GM23338 (cell line): Measurements from ENCODE around the gene ZNF518A. TPM values are rescaled to one million over a fixed set of nuclear protein-coding genes. Genes with fewer than 3 reads are reported as not detected.

Experiments used
- ATAC-seq: fragments of 200-7000 bp; cut with Tn5 transposase; 3 replicates; pipeline ENCODE4 v1.9.1; 2020
- DNase-seq: peaks from one replicate; pipeline ENCODE4 v3.0.0-alpha.2; 2015; ENCODE audit warnings: low spot score
- H2AFZ ChIP-seq: fragments of 200-600 bp; sonication (generic); 2 replicates; pipeline ENCODE4 v1.8.0; 2016; ENCODE audit warnings: antibody characterized with exemption, mild to moderate bottlenecking, moderate library complexity
- H3F3A ChIP-seq: fragments of 200-600 bp; sonication (generic); replicated peaks from 2 replicates; pipeline ENCODE4 v1.8.0; 2017; ENCODE audit warnings: antibody characterized with exemption, mixed run types, low read depth
- H3K27ac ChIP-seq: fragments of 200-600 bp; sonication (generic); 2 replicates; pipeline ENCODE4 v1.6.1; 2016; ENCODE audit warnings: low read depth
- H3K27me3 ChIP-seq: fragments of 200-600 bp; sonication (generic); 2 replicates; pipeline ENCODE4 v1.8.0; 2016; ENCODE audit warnings: mild to moderate bottlenecking, mixed run types, moderate library complexity; ENCODE audit not compliant: insufficient read depth
- H3K36me3 ChIP-seq: fragments of 200-600 bp; sonication (generic); 2 replicates; pipeline ENCODE4 v1.8.0; 2016; ENCODE audit warnings: mild to moderate bottlenecking; ENCODE audit not compliant: insufficient read depth
- H3K4me1 ChIP-seq: fragments of 200-600 bp; sonication (generic); 2 replicates; pipeline ENCODE4 v1.8.0; 2016; ENCODE audit warnings: mild to moderate bottlenecking, moderate library complexity; ENCODE audit not compliant: insufficient read depth
- H3K4me2 ChIP-seq: fragments of 200-600 bp; sonication (generic); 2 replicates; pipeline ENCODE4 v1.7.1; 2017; ENCODE audit warnings: mixed run types
- H3K4me3 ChIP-seq: fragments of 200-600 bp; sonication (generic); 2 replicates; pipeline ENCODE4 v1.6.1; 2016; ENCODE audit warnings: mixed run types
- H3K79me2 ChIP-seq: fragments of 200-600 bp; sonication (generic); replicated peaks from 2 replicates; pipeline ENCODE4 v1.8.0; 2017; ENCODE audit warnings: mild to moderate bottlenecking; ENCODE audit not compliant: insufficient read depth
- H3K9me2 ChIP-seq: fragments of 200-600 bp; sonication (generic); 2 replicates; pipeline ENCODE4 v1.8.0; 2017; ENCODE audit not compliant: insufficient read depth
- H4K20me1 ChIP-seq: fragments of 200-600 bp; sonication (generic); replicated peaks from 2 replicates; pipeline ENCODE4 v1.8.0; 2017; ENCODE audit warnings: mild to moderate bottlenecking; ENCODE audit not compliant: insufficient read depth
- H3K27ac Mint-ChIP-seq: 2 replicates; pipeline ENCODE4 v1.8.0; 2020; ENCODE audit warnings: inconsistent platforms, mild to moderate bottlenecking, moderate library complexity, mixed read lengths
- H3K27me3 Mint-ChIP-seq: 3 replicates; pipeline ENCODE4 v1.8.0; 2022; ENCODE audit warnings: low read depth, mild to moderate bottlenecking, moderate library complexity, mixed read lengths, inconsistent platforms; ENCODE audit not compliant: insufficient read depth, poor library complexity
- H3K36me3 Mint-ChIP-seq: 3 replicates; pipeline ENCODE4 v1.8.0; 2021; ENCODE audit warnings: low read depth, mild to moderate bottlenecking, inconsistent platforms, moderate library complexity, mixed read lengths
- H3K4me1 Mint-ChIP-seq: 3 replicates; pipeline ENCODE4 v1.8.0; 2020; ENCODE audit warnings: mild to moderate bottlenecking, inconsistent platforms, mixed read lengths
- H3K4me3 Mint-ChIP-seq: 3 replicates; pipeline ENCODE4 v1.8.0; 2021; ENCODE audit warnings: moderate library complexity, mild to moderate bottlenecking, inconsistent platforms, mixed read lengths
- H3K9me3 Mint-ChIP-seq: 3 replicates; pipeline ENCODE4 v1.8.0; 2020; ENCODE audit warnings: moderate library complexity, mild to moderate bottlenecking, inconsistent platforms, mixed read lengths
- CREB1 ChIP-seq: fragments of 250-450 bp; sonication (Bioruptor Pico); IDR thresholded peaks from 2 replicates; pipeline ENCODE4 v1.5.0; 2020; ENCODE audit warnings: low read depth, mild to moderate bottlenecking, moderate library complexity
- ETS1 ChIP-seq: IDR thresholded peaks from 2 replicates; pipeline ENCODE4 v1.6.1; 2016; ENCODE audit warnings: antibody characterized with exemption
- EZH2 ChIP-seq: fragments of 200-600 bp; sonication (generic); IDR thresholded peaks from one replicate; pipeline ENCODE4 v1.8.0; 2017; ENCODE audit warnings: antibody characterized with exemption, mild to moderate bottlenecking, low read depth; ENCODE audit not compliant: unreplicated experiment
- EZH2phosphoT487 ChIP-seq: fragments of 200-600 bp; sonication (generic); IDR thresholded peaks from one replicate; pipeline ENCODE4 v1.8.1; 2018; ENCODE audit warnings: antibody characterized with exemption; ENCODE audit not compliant: unreplicated experiment
- JUNB ChIP-seq: IDR thresholded peaks from one replicate; pipeline ENCODE4 v1.6.1; 2016; ENCODE audit warnings: antibody characterized with exemption; ENCODE audit not compliant: unreplicated experiment
- NANOG ChIP-seq: IDR thresholded peaks from 2 replicates; pipeline ENCODE4 v1.6.1; 2016; ENCODE audit warnings: antibody characterized with exemption, borderline replicate concordance
- POLR2AphosphoS5 ChIP-seq: IDR thresholded peaks from 2 replicates; pipeline ENCODE4 v1.6.1; 2016; ENCODE audit warnings: antibody characterized with exemption, low read depth
- STAT1 ChIP-seq: IDR thresholded peaks from one replicate; pipeline ENCODE4 v1.6.1; 2016; ENCODE audit warnings: antibody characterized with exemption; ENCODE audit not compliant: unreplicated experiment
- ZNF114 ChIP-seq: fragments of 250-450 bp; sonication (Bioruptor Pico); IDR thresholded peaks from 2 replicates; pipeline ENCODE4 v1.5.0; 2020; ENCODE audit warnings: mild to moderate bottlenecking, moderate library complexity
- ZNF331 ChIP-seq: fragments of 250-450 bp; sonication (Bioruptor Pico); IDR thresholded peaks from 2 replicates; pipeline ENCODE4 v1.5.0; 2020; ENCODE audit warnings: low read depth, mild to moderate bottlenecking, moderate library complexity
- polyA plus RNA-seq: library from polyadenylated mRNA; unstranded; fragments of >200 nt; fragmentation: Nextera tagmentation; extraction: Ambion mirVana; gene quantifications from 2 replicates; pipeline ENCODE4 v1.2.1, GENCODE V29; 2016
- total RNA-seq: library from RNA; depleted of rRNA; stranded (reverse); fragments of >200 nt; shearing (Covaris generic); gene quantifications from 2 replicates; pipeline ENCODE4 v1.2.3, GENCODE V29; 2014
- TF ChIP-seq, protein P1 (sequence below), 2 experiments: fragments of 200-600 bp in 1 of 2; sonication (generic) in 1 of 2; conservative IDR thresholded peaks; 2 replicates each; pipeline versions ENCODE4 v1.5.1 to v1.6.1; 2016 to 2017; ENCODE audit warnings: antibody characterized with exemption in 2 of 2, low read depth in 2 of 2, mild to moderate bottlenecking in 2 of 2, moderate library complexity in 1 of 2
- TF ChIP-seq, protein P2 (sequence below): IDR thresholded peaks from one replicate; pipeline ENCODE4 v1.6.1; 2018; ENCODE audit warnings: antibody characterized with exemption; ENCODE audit not compliant: unreplicated experiment

Gene ZNF518A
- total and polyA plus RNA-seq, 2 experiments from 2014 or later = 44.6 to 52.1 TPM

DNA sequence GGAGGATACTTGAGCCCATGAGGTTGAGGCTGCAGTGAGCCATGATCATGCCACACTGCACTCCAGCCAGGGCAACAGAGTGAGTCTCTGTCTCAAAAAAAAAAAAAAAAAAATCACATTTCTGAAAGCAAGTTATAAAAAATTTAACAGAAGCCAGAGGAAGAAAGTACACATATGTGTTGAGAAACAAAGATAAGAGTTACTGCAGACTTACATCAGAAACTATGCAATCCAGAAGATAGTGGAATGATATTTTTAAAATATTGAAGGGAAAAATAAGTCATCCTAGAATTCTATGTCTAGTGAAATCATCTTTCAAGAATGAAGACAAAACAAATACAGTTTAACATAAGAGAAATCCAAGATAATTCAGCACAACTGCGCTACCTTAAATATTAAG, 46.9 kb downstream of the ZNF518A start:
- no peak for TF ChIP-seq POLR2AphosphoS5
- TF ChIP-seq, protein P1, sequence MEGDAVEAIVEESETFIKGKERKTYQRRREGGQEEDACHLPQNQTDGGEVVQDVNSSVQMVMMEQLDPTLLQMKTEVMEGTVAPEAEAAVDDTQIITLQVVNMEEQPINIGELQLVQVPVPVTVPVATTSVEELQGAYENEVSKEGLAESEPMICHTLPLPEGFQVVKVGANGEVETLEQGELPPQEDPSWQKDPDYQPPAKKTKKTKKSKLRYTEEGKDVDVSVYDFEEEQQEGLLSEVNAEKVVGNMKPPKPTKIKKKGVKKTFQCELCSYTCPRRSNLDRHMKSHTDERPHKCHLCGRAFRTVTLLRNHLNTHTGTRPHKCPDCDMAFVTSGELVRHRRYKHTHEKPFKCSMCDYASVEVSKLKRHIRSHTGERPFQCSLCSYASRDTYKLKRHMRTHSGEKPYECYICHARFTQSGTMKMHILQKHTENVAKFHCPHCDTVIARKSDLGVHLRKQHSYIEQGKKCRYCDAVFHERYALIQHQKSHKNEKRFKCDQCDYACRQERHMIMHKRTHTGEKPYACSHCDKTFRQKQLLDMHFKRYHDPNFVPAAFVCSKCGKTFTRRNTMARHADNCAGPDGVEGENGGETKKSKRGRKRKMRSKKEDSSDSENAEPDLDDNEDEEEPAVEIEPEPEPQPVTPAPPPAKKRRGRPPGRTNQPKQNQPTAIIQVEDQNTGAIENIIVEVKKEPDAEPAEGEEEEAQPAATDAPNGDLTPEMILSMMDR (conservative IDR thresholded peaks at IDR 0.05; ENCODE audit: low read depth in 2 of 2) = no peak
- no peak for TF ChIP-seq EZH2
- TF ChIP-seq EZH2phosphoT487 = no peak
- no peak for TF ChIP-seq ZNF331 (CRISPR knock-in tag)
- no peak for TF ChIP-seq NANOG
- TF ChIP-seq JUNB = no peak
- no peak for TF ChIP-seq ZNF114 (CRISPR knock-in tag)
- Histone ChIP-seq H3K27me3 (no peaks in the 10 kb centered on the region), H3K4me1 (no peaks in the 10 kb centered on the region), H4K20me1 (no peaks in the 10 kb centered on the region), H3K9me2 (no peaks in the 10 kb centered on the region), H3K27ac (no peak overlapping the region), H2AFZ (no peak overlapping the region), H3K4me2 (no peak overlapping the region), H3K4me3 (no peak overlapping the region), H3K36me3 (peaks cover 3% of the 10 kb centered on the region; the same call in 1 of the 2 replicates), H3F3A (no peaks in the 10 kb centered on the region), H3K79me2 (no peaks in the 10 kb centered on the region)
- H3K4me3 Mint-ChIP-seq = no peak overlapping the region
- H3K27ac Mint-ChIP-seq = no peak overlapping the region
- DNase-seq (no peak), ATAC-seq (no peak)
- no peaks in the 10 kb centered on the region for H3K4me1 Mint-ChIP-seq
- peaks cover 11% of the 10 kb centered on the region; the same call in 1 of the 3 replicates for H3K36me3 Mint-ChIP-seq
- peaks cover 41% of the 10 kb centered on the region for H3K9me3 Mint-ChIP-seq
- peaks cover 3% of the 10 kb centered on the region for H3K27me3 Mint-ChIP-seq

DNA sequence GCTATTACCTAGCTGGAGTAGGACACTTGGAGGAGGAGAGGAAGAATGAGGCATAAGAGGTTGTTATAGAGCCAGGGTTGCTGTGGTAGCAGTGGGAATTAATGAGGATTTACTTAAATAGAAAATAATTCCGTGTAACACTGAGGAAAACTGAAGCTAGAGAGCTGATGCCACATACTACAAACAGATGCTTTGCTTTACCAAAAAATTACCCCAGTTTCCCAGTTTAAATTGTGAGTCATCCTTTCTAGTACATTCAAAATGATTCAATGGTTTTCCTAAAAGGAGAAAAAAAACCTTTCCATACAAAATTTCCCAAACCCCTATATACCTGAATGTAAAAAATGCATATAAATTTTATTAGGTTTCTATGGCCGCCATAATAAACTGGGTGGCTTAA, 58.3 kb downstream of the ZNF518A start:
- Histone ChIP-seq H3K27me3 (no peaks in the 10 kb centered on the region), H3K4me1 (no peaks in the 10 kb centered on the region), H4K20me1 (no peaks in the 10 kb centered on the region), H3K4me2 (no peak overlapping the region), H2AFZ (no peak overlapping the region), H3K27ac (no peak overlapping the region), H3K36me3 (no peaks in the 10 kb centered on the region; the same call in 1 of the 2 replicates), H3F3A (no peaks in the 10 kb centered on the region), H3K9me2 (peaks cover 2% of the 10 kb centered on the region; the same call in 1 of the 2 replicates), H3K4me3 (no peak overlapping the region), H3K79me2 (no peaks in the 10 kb centered on the region)
- Mint-ChIP-seq H3K4me1 (peaks cover 4% of the 10 kb centered on the region), H3K9me3 (peaks cover 34% of the 10 kb centered on the region), H3K4me3 (no peak overlapping the region), H3K36me3 (peaks cover 6% of the 10 kb centered on the region; the same call in 2 of the 3 replicates), H3K27me3 (no peaks in the 10 kb centered on the region), H3K27ac (no peak overlapping the region)
- DNase-seq (no peak), ATAC-seq (no peak)
- TF ChIP-seq NANOG (no peak), EZH2 (no peak)

DNA sequence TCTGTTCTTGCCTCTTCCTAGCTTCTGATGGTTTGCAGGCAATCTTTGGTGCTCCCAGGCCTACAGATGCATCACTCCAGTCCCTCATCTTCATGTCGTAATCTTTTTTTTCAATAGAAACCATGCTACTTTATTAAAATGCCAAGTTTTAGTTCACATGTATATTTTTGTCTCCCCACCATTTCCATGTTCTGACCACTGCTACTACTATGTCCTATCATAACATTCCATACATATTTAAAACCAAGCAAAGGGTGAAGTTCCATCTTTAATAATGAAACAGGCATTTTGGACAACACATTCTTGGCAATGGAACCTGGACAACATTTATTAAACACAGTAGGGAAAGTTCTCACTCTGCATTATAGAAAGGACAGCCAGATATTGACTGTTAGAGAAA, 58.8 kb downstream of the ZNF518A start:
- Mint-ChIP-seq H3K4me1 (peaks cover 4% of the 10 kb centered on the region), H3K27ac (no peak overlapping the region), H3K27me3 (no peaks in the 10 kb centered on the region), H3K36me3 (peaks cover 6% of the 10 kb centered on the region; the same call in 2 of the 3 replicates), H3K4me3 (no peak overlapping the region), H3K9me3 (peaks cover 29% of the 10 kb centered on the region)
- DNase-seq = no peak
- ATAC-seq = no peak
- H3K4me2 ChIP-seq = no peak overlapping the region
- H3K27me3 ChIP-seq = no peaks in the 10 kb centered on the region
- no peaks in the 10 kb centered on the region for H3F3A ChIP-seq
- H4K20me1 ChIP-seq = no peaks in the 10 kb centered on the region
- H3K79me2 ChIP-seq = no peaks in the 10 kb centered on the region
- no peak overlapping the region for H2AFZ ChIP-seq
- H3K36me3 ChIP-seq = no peaks in the 10 kb centered on the region; the same call in 1 of the 2 replicates
- no peak overlapping the region for H3K4me3 ChIP-seq
- H3K4me1 ChIP-seq = no peaks in the 10 kb centered on the region
- no peak overlapping the region for H3K27ac ChIP-seq
- H3K9me2 ChIP-seq = peaks cover 2% of the 10 kb centered on the region; the same call in 1 of the 2 replicates
- TF ChIP-seq, protein P2, sequence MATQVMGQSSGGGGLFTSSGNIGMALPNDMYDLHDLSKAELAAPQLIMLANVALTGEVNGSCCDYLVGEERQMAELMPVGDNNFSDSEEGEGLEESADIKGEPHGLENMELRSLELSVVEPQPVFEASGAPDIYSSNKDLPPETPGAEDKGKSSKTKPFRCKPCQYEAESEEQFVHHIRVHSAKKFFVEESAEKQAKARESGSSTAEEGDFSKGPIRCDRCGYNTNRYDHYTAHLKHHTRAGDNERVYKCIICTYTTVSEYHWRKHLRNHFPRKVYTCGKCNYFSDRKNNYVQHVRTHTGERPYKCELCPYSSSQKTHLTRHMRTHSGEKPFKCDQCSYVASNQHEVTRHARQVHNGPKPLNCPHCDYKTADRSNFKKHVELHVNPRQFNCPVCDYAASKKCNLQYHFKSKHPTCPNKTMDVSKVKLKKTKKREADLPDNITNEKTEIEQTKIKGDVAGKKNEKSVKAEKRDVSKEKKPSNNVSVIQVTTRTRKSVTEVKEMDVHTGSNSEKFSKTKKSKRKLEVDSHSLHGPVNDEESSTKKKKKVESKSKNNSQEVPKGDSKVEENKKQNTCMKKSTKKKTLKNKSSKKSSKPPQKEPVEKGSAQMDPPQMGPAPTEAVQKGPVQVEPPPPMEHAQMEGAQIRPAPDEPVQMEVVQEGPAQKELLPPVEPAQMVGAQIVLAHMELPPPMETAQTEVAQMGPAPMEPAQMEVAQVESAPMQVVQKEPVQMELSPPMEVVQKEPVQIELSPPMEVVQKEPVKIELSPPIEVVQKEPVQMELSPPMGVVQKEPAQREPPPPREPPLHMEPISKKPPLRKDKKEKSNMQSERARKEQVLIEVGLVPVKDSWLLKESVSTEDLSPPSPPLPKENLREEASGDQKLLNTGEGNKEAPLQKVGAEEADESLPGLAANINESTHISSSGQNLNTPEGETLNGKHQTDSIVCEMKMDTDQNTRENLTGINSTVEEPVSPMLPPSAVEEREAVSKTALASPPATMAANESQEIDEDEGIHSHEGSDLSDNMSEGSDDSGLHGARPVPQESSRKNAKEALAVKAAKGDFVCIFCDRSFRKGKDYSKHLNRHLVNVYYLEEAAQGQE = no peak
- TF ChIP-seq STAT1 (no peak), CREB1 (CRISPR knock-in tag) (no peak), ETS1 (no peak), EZH2phosphoT487 (no peak), POLR2AphosphoS5 (no peak)
